HepG2 (cell line): ENCODE data around the gene ACP1. TPM values are rescaled to one million over a fixed set of nuclear protein-coding genes. Genes with fewer than 3 reads are reported as not detected.

Experiments used
- ATF3 ChIP-seq: sonication (generic); formaldehyde crosslinking; IDR thresholded peaks from 2 replicates; pipeline ENCODE4 v1.4.0; 2020; ENCODE audit warnings: missing genetic modification reagents
- GMEB2 ChIP-seq: IDR thresholded peaks from 2 replicates; pipeline ENCODE4 v1.6.1; 2016; ENCODE audit warnings: missing biosample characterization, missing genetic modification reagents, low read depth
- HINFP ChIP-seq: sonication (generic); formaldehyde crosslinking; IDR thresholded peaks from 2 replicates; pipeline ENCODE4 v1.4.0; 2020; ENCODE audit warnings: low read depth, mild to moderate bottlenecking, missing genetic modification reagents
- HOXA5 ChIP-seq: sonication (generic); formaldehyde crosslinking; IDR thresholded peaks from 2 replicates; pipeline ENCODE4 v1.4.0; 2020; ENCODE audit warnings: missing genetic modification reagents
- RNF219 ChIP-seq: sonication (generic); formaldehyde crosslinking; IDR thresholded peaks from 2 replicates; pipeline ENCODE4 v1.5.0; 2020; ENCODE audit warnings: mild to moderate bottlenecking, missing genetic modification reagents
- TRIM22 ChIP-seq: fragments of 450-650 bp; IDR thresholded peaks from 2 replicates; pipeline ENCODE4 v1.6.1; 2017
- USF2 ChIP-seq, 2 experiments: sonication (generic) in 1 of 2; formaldehyde crosslinking in 1 of 2; IDR thresholded peaks; 2 replicates each; pipeline versions ENCODE4 v1.5.1 to v1.6.1; 2011 to 2020; ENCODE audit warnings: borderline replicate concordance in 1 of 2, low read depth in 1 of 2, low read length in 1 of 2, mild to moderate bottlenecking in 1 of 2, missing genetic modification reagents in 1 of 2, moderate library complexity in 1 of 2
- ZBTB33 ChIP-seq: sonication (generic); formaldehyde crosslinking; IDR thresholded peaks from 2 replicates; pipeline ENCODE4 v1.4.0; 2020; ENCODE audit warnings: missing genetic modification reagents
- ZFP91 ChIP-seq: sonication (generic); formaldehyde crosslinking; IDR thresholded peaks from 2 replicates; pipeline ENCODE4 v1.9.0; 2022; ENCODE audit warnings: missing genetic modification reagents, mild to moderate bottlenecking, borderline replicate concordance
- ZNF367 ChIP-seq: sonication (generic); formaldehyde crosslinking; IDR thresholded peaks from 2 replicates; pipeline ENCODE4 v1.4.0; 2020; ENCODE audit warnings: missing genetic modification reagents, borderline replicate concordance
- ZNF644 ChIP-seq: IDR thresholded peaks from 2 replicates; pipeline ENCODE4 v1.6.1; 2016; ENCODE audit warnings: low read depth
- ZNF790 ChIP-seq: sonication (generic); formaldehyde crosslinking; IDR thresholded peaks from 2 replicates; pipeline ENCODE4 v1.8.0; 2022; ENCODE audit warnings: missing genetic modification reagents, mild to moderate bottlenecking, borderline replicate concordance
- polyA plus RNA-seq, 8 experiments: library from polyadenylated mRNA; depleted of rRNA in 3 of 8; stranded (reverse) in 7 of 8; unstranded in 1 of 8; fragments of >200 nt; fragmentation: Illumina TruSeq in 4 of 8; extraction: Trizol in 4 of 8; gene quantifications; 2 replicates each; pipeline versions ENCODE4 v1.2.1 to v1.2.3, GENCODE V29; 2011 to 2016; ENCODE audit warnings: low read depth in 4 of 8, missing spikeins in 1 of 8, mixed read lengths in 1 of 8; ENCODE audit not compliant: insufficient read depth in 1 of 8
- total RNA-seq, 5 experiments: library from RNA; depleted of rRNA; stranded (reverse); fragments of >200 nt; fragmentation: Illumina TruSeq; extraction: Trizol; gene quantifications; 2 replicates each; pipeline ENCODE4 v1.2.3, GENCODE V29; 2016; ENCODE audit warnings: low read depth in 1 of 5

The ACP1 gene
- total and polyA plus RNA-seq, 2 of the 13 experiments (the other 11 are each of a cell fraction or from before 2014, with no cell fraction given) = 246 to 348 TPM

- TF ChIP-seq USF2 (IDR thresholded peaks at IDR 0.05; ENCODE audit: low read depth, low read length) (no peak), USF2 (CRISPR knock-in tag; IDR thresholded peaks at IDR 0.05; ENCODE audit: borderline replicate concordance) (no peak; the same call in 1 of the 2 replicates), ZNF367 (CRISPR knock-in tag) (no peak), HOXA5 (CRISPR knock-in tag) (no peak; the same call in 1 of the 2 replicates), ZBTB33 (CRISPR knock-in tag) (no peak), TRIM22 (no peak), ATF3 (no peak; the same call in 1 of the 2 replicates), RNF219 (CRISPR knock-in tag) (no peak), ZNF790 (CRISPR knock-in tag) (no peak), HINFP (CRISPR knock-in tag) (peak; percentile 85; the same call in 1 of the 2 replicates), ZNF644 (CRISPR knock-in tag) (no peak), ZFP91 (peak; percentile 94), GMEB2 (peak; percentile 89)
These were observed at the start of gene ACP1 (continued) for GRCh38 chr2:264493-265468.
